IMR-90 (cell line): ENCODE results near the gene FOXL1. TPM values are rescaled to one million over a fixed set of nuclear protein-coding genes. Genes with fewer than 3 reads are reported as not detected.

Experiments used
- ATAC-seq: fragments of 200-7000 bp; cut with Tn5 transposase; 2 replicates; pipeline ENCODE4 v1.9.1; 2020; ENCODE audit warnings: low read depth, mild to moderate bottlenecking, moderate library complexity
- BruUV-seq: library from RNA; stranded (reverse); fragments of 400-500 nt; replicated peaks from 2 replicates; lab custom pipeline; 2021; lab: Mats Ljungman, UMichigan
- CTCF ChIA-PET: fragments of 300-600 bp; formaldehyde crosslinking; extraction: SDS; loops from one replicate; lab custom pipeline; 2021; ENCODE audit warnings: antibody characterized with exemption; lab: Yijun Ruan, JAX
- POLR2A ChIA-PET: fragments of 300-600 bp; sonication (Branson Sonifier 250); formaldehyde crosslinking; loops from one replicate; lab custom pipeline; 2022; ENCODE audit warnings: antibody characterized with exemption; ENCODE audit not compliant: unreplicated experiment; lab: Charles Lee
- DNase-seq: peaks from one replicate; pipeline ENCODE4 v3.0.0; 2013
- H2AFZ ChIP-seq: replicated peaks from 2 replicates; pipeline ENCODE3; 2013; ENCODE audit warnings: low read length, mild to moderate bottlenecking; ENCODE audit not compliant: poor library complexity
- H2AK5ac ChIP-seq: 2 replicates; pipeline ENCODE4 v1.6.1; 2013; ENCODE audit warnings: low read depth, low read length, inconsistent platforms
- H2AK9ac ChIP-seq: replicated peaks from 2 replicates; pipeline ENCODE3; 2013; ENCODE audit warnings: mild to moderate bottlenecking, low read depth, low read length, moderate library complexity; ENCODE audit not compliant: poor library complexity
- H2BK120ac ChIP-seq: 2 replicates; pipeline ENCODE4 v1.6.1; 2013; ENCODE audit warnings: low read depth, low read length, inconsistent platforms
- H2BK15ac ChIP-seq: 3 replicates; pipeline ENCODE4 v1.6.1; 2013; ENCODE audit warnings: low read depth, low read length, inconsistent platforms
- H2BK20ac ChIP-seq: 2 replicates; pipeline ENCODE4 v1.6.1; 2013; ENCODE audit warnings: low read depth, mild to moderate bottlenecking, inconsistent platforms, low read length, moderate library complexity
- H2BK5ac ChIP-seq: 2 replicates; pipeline ENCODE4 v1.6.1; 2013; ENCODE audit warnings: mild to moderate bottlenecking, low read depth, low read length, inconsistent platforms; ENCODE audit not compliant: poor library complexity, severe bottlenecking
- H3K14ac ChIP-seq: replicated peaks from 2 replicates; pipeline ENCODE4 v1.6.1; 2013; ENCODE audit warnings: low read depth, low read length, inconsistent platforms
- H3K18ac ChIP-seq: 2 replicates; pipeline ENCODE4 v1.6.1; 2013; ENCODE audit warnings: low read depth, low read length, control low read depth
- H3K23ac ChIP-seq: 2 replicates; pipeline ENCODE4 v1.6.1; 2013; ENCODE audit warnings: low read depth, low read length, inconsistent platforms
- H3K27ac ChIP-seq: 2 replicates; pipeline ENCODE4 v1.5.1; 2013; ENCODE audit warnings: mild to moderate bottlenecking, control low read depth, low read length; ENCODE audit not compliant: insufficient read depth
- H3K27me3 ChIP-seq: 2 replicates; pipeline ENCODE4 v1.6.1; 2013; ENCODE audit warnings: low read length; ENCODE audit not compliant: control insufficient read depth, insufficient read depth
- H3K36me3 ChIP-seq: 2 replicates; pipeline ENCODE4 v1.6.1; 2013; ENCODE audit warnings: low read length, mixed read lengths; ENCODE audit not compliant: control insufficient read depth, insufficient read depth
- H3K4ac ChIP-seq: 2 replicates; pipeline ENCODE4 v1.6.1; 2013; ENCODE audit warnings: low read depth, low read length, inconsistent platforms
- H3K4me1 ChIP-seq: 2 replicates; pipeline ENCODE4 v1.6.1; 2013; ENCODE audit warnings: low read length, mixed read lengths; ENCODE audit not compliant: control insufficient read depth, insufficient read depth
- H3K4me2 ChIP-seq: 2 replicates; pipeline ENCODE4 v1.6.1; 2013; ENCODE audit warnings: low read depth, mild to moderate bottlenecking, control low read depth, low read length, moderate library complexity
- H3K4me3 ChIP-seq: 2 replicates; pipeline ENCODE4 v1.5.1; 2013; ENCODE audit warnings: low read depth, mild to moderate bottlenecking, control low read depth, low read length, moderate library complexity; ENCODE audit not compliant: insufficient read depth
- H3K56ac ChIP-seq: 2 replicates; pipeline ENCODE4 v1.6.1; 2013; ENCODE audit warnings: low read length, inconsistent platforms; ENCODE audit not compliant: insufficient read depth; ENCODE audit errors: extremely low read depth
- H3K79me1 ChIP-seq, 2 experiments: 2 replicates each; pipeline ENCODE4 v1.6.1; 2013; ENCODE audit warnings: low read length in 2 of 2, inconsistent platforms in 1 of 2, low read depth in 1 of 2
- H3K9ac ChIP-seq: 2 replicates; pipeline ENCODE4 v1.6.1; 2013; ENCODE audit warnings: low read depth, low read length, control low read depth
- H3K9me1 ChIP-seq: 2 replicates; pipeline ENCODE4 v1.6.1; 2013; ENCODE audit warnings: low read length, inconsistent platforms; ENCODE audit not compliant: insufficient read depth
- H3K9me3 ChIP-seq: 2 replicates; pipeline ENCODE4 v1.6.1; 2013; ENCODE audit warnings: low read length; ENCODE audit not compliant: control insufficient read depth, insufficient read depth
- H4K20me1 ChIP-seq: 2 replicates; pipeline ENCODE4 v1.6.1; 2013; ENCODE audit warnings: low read length, inconsistent platforms; ENCODE audit not compliant: insufficient read depth
- H4K5ac ChIP-seq: 2 replicates; pipeline ENCODE4 v1.6.1; 2013; ENCODE audit warnings: mild to moderate bottlenecking, low read depth, low read length, control low read depth
- H4K8ac ChIP-seq, 2 experiments: 2 replicates each; pipeline ENCODE4 v1.6.1; 2013; ENCODE audit warnings: low read depth in 2 of 2, low read length in 2 of 2, control low read depth in 1 of 2, inconsistent platforms in 1 of 2
- H4K91ac ChIP-seq: 2 replicates; pipeline ENCODE4 v1.6.1; 2013; ENCODE audit warnings: low read depth, low read length, inconsistent platforms; ENCODE audit not compliant: insufficient read depth
- CEBPB ChIP-seq: IDR thresholded peaks from 2 replicates; pipeline ENCODE4 v1.6.1; 2012; ENCODE audit warnings: low read depth, low read length, improper control_type of control experiment
- CHD1 ChIP-seq: IDR thresholded peaks from 2 replicates; pipeline ENCODE4 v1.6.1; 2012; ENCODE audit warnings: low read depth, low read length, improper control_type of control experiment
- FOS ChIP-seq: fragments of 150-350 bp; IDR thresholded peaks from 2 replicates; pipeline ENCODE4 v1.6.1; 2016; ENCODE audit warnings: low read depth, low read length
- NFE2L2 ChIP-seq: fragments of 150-350 bp; IDR thresholded peaks from 2 replicates; pipeline ENCODE4 v1.6.1; 2016; ENCODE audit warnings: low read depth, mild to moderate bottlenecking, low read length
- POLR2A ChIP-seq: IDR thresholded peaks from 2 replicates; pipeline ENCODE4 v1.6.1; 2012; ENCODE audit warnings: mild to moderate bottlenecking, low read depth, low read length
- RAD21 ChIP-seq: IDR thresholded peaks from 2 replicates; pipeline ENCODE4 v1.6.1; 2012; ENCODE audit warnings: low read length, improper control_type of control experiment
- RFX5 ChIP-seq: IDR thresholded peaks from 2 replicates; pipeline ENCODE4 v1.8.0; 2012; ENCODE audit warnings: low read depth, mild to moderate bottlenecking, low read length, moderate library complexity
- SMC3 ChIP-seq: fragments of 150-350 bp; IDR thresholded peaks from 2 replicates; pipeline ENCODE4 v1.6.1; 2016; ENCODE audit warnings: low read depth, mild to moderate bottlenecking, antibody characterized with exemption, low read length, moderate library complexity
- WGBS, 2 experiments: methylation state at CpG; one replicate each; pipeline versions ENCODE4 v1.1.5 to v1.1.7; 2013; ENCODE audit warnings: missing lambda C conversion rate in 2 of 2; ENCODE audit not compliant: insufficient read length in 1 of 2; ENCODE audit errors: extremely low coverage in 2 of 2; 5-methylcytosine and 5-hydroxymethylcytosine counted together
- dilution Hi-C: fragments of 300-500 bp; cut with HindIII; formaldehyde crosslinking; loops from one replicate; pipeline ENCODE4 v1.14.3; 2018; ENCODE audit warnings: low sequenced_read_pairs; ENCODE audit not compliant: unreplicated experiment
- in situ Hi-C: fragments of 300-500 bp; cut with MboI; formaldehyde crosslinking; loops from 3 replicates; pipeline ENCODE4 v1.14.3; 2019; ENCODE audit warnings: low sequenced_read_pairs, inconsistent platforms, mixed read lengths
- intact Hi-C: fragments of 100-400 bp; cut with micrococcal nuclease; formaldehyde crosslinking; loops from 2 replicates; pipeline ENCODE4 v1.10.0; 2022
- polyA plus RNA-seq, 3 experiments: library from polyadenylated mRNA; depleted of rRNA; stranded (reverse); fragments of >200 nt; gene quantifications; 2 replicates each; pipeline ENCODE4 v1.2.3, GENCODE V29; 2012; ENCODE audit warnings: low replicate concordance in 1 of 3
- total RNA-seq: library from RNA; depleted of rRNA; stranded (reverse); fragments of >200 nt; gene quantifications from 2 replicates; pipeline ENCODE4 v1.2.3, GENCODE V29; 2012
- TF ChIP-seq, protein P1 (sequence below): fragments of 150-350 bp; IDR thresholded peaks from 2 replicates; pipeline ENCODE4 v1.6.1; 2016; ENCODE audit warnings: low read depth, mild to moderate bottlenecking, low read length, moderate library complexity, borderline replicate concordance
- TF ChIP-seq, protein P2 (sequence below): conservative IDR thresholded peaks from 2 replicates; pipeline ENCODE4 v1.5.1; 2012; ENCODE audit warnings: mild to moderate bottlenecking, low read depth, low read length, improper control_type of control experiment

FOXL1 gene
- total and polyA plus RNA-seq, 2 of the 4 experiments (the other 2 are of a cell fraction): 15.2 to 25.8 TPM

DNA sequence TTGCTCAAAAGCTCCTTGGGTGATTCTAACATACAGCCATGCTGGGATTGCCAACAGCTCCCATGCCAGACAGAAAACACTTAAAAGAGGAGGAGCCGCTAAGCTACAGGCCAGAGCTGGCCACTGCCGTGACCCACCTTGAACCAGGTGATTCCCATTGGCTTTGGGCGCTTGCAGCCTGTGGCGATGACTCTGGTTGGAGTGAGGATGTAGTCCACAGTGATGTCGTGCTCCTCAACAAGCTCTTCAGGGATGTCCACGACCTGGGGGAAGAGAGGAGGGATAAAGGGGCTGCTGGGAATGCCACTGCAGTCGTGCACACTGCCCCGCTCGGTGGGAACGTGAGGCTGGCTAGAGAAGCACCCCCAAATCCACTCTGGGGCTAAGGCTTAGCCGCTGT, 36.8 kb upstream of the FOXL1 start:
- intact Hi-C loops (no loop called here), dilution Hi-C loops (no loop called here), in situ Hi-C loops (no loop called here)
- ATAC-seq: no peak
- peaks cover 62% of the 10 kb centered on the region for H3K36me3 ChIP-seq
- no peak for TF ChIP-seq CHD1
- no peak for TF ChIP-seq NFE2L2
- TF ChIP-seq POLR2A: no peak
- TF ChIP-seq CEBPB: no peak
- no peak for TF ChIP-seq FOS
- TF ChIP-seq RAD21: no peak
- no peak for TF ChIP-seq RFX5
- TF ChIP-seq, protein P1, sequence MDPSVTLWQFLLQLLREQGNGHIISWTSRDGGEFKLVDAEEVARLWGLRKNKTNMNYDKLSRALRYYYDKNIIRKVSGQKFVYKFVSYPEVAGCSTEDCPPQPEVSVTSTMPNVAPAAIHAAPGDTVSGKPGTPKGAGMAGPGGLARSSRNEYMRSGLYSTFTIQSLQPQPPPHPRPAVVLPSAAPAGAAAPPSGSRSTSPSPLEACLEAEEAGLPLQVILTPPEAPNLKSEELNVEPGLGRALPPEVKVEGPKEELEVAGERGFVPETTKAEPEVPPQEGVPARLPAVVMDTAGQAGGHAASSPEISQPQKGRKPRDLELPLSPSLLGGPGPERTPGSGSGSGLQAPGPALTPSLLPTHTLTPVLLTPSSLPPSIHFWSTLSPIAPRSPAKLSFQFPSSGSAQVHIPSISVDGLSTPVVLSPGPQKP: no peak
- TF ChIP-seq, protein P2, sequence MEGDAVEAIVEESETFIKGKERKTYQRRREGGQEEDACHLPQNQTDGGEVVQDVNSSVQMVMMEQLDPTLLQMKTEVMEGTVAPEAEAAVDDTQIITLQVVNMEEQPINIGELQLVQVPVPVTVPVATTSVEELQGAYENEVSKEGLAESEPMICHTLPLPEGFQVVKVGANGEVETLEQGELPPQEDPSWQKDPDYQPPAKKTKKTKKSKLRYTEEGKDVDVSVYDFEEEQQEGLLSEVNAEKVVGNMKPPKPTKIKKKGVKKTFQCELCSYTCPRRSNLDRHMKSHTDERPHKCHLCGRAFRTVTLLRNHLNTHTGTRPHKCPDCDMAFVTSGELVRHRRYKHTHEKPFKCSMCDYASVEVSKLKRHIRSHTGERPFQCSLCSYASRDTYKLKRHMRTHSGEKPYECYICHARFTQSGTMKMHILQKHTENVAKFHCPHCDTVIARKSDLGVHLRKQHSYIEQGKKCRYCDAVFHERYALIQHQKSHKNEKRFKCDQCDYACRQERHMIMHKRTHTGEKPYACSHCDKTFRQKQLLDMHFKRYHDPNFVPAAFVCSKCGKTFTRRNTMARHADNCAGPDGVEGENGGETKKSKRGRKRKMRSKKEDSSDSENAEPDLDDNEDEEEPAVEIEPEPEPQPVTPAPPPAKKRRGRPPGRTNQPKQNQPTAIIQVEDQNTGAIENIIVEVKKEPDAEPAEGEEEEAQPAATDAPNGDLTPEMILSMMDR: no peak
- TF ChIP-seq SMC3: no peak
- H2BK120ac ChIP-seq: no peak overlapping the region
- no peak overlapping the region for H3K4ac ChIP-seq
- no peak overlapping the region for H4K91ac ChIP-seq
- no peak overlapping the region for H3K18ac ChIP-seq
- H3K79me1 ChIP-seq: peaks cover 0 to 8% of the 10 kb centered on the region in 2 experiments; a peak in 1 of 4 replicates
- no peaks in the 10 kb centered on the region for H3K9me1 ChIP-seq
- no peak overlapping the region for H3K4me3 ChIP-seq
- no peak overlapping the region for H2BK5ac ChIP-seq
- H2BK15ac ChIP-seq: no peak overlapping the region
- H3K9ac ChIP-seq: no peak overlapping the region
- no peak overlapping the region for H3K23ac ChIP-seq
- no peaks in the 10 kb centered on the region for H3K9me3 ChIP-seq
- DNase-seq: no peak
- no peak overlapping the region for H3K27ac ChIP-seq
- H4K20me1 ChIP-seq: no peaks in the 10 kb centered on the region
- 94% methylated on average over 4 of the region's 11 CpGs; no CpG with 5 or more reads in 1 of the 2 experiments for WGBS, 2 experiments
- no peak overlapping the region for H3K56ac ChIP-seq
- H4K5ac ChIP-seq: no peak overlapping the region
- BruUV-seq: no TSS peak
- ChIA-PET CTCF (interaction anchor here (0.6 kb wide), 1 partner anchor 21 kb away, joined by 4 read pairs; no protein-coding TSS in a partner anchor), POLR2A (no interaction called here)
- no peak overlapping the region for H4K8ac ChIP-seq
- no peaks in the 10 kb centered on the region for H3K27me3 ChIP-seq
- no peak overlapping the region for H2AFZ ChIP-seq
- no peak overlapping the region for H2BK20ac ChIP-seq
- H2AK9ac ChIP-seq: no peak overlapping the region
- H3K4me2 ChIP-seq: no peak overlapping the region
- H3K14ac ChIP-seq: no peak overlapping the region
- H2AK5ac ChIP-seq: no peak overlapping the region
- no peaks in the 10 kb centered on the region for H3K4me1 ChIP-seq
